Measurements from ENCODE around the gene NAPB.

DNA sequence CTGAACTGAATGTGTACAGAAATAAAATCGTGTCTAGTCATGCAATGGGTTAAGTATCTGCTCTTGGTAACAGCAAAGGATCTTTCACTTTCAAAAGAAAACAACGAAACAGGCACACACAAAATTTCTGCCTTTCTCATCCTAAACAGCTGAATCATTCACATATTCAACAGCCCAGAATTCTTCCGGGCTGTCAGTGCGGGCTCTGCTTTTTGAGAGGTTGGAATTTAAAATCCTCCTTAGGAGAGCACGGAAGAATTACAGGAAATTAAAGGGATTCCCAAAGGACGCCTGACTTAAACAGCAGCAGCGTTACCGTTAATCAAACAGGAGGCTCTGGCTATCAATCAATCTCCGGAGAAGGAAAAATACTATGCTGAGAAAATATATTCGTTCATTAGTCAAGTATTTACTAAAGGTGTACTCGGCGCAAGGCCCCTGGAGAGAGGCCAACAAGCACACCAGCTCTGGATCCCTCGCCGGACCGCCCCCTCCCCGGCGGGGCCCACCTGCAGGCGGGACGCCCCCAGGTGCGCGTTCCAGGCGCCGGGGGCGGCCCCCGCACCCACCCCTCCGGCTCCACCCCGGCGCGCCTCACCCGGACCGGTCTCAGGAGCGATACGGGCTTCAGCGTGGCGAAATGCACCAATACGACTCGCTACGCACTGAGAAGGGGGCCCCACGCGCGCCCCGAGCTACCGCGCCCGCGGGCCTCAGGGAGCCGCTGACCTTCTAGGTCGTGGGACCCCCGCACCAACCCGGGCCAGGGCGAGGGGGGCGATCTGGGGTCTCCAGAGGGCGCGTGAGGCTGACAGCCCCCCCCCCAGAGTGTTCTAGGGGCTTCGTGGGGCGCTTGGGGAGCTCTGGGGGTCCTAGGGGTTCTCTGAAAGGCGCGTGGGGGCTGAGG lies 1.0 kb downstream of the NAPB start:
- no peak for TF ChIP-seq CTCF (IDR thresholded peaks at IDR 0.05)
- no peak for TF ChIP-seq POLR2A (IDR thresholded peaks at IDR 0.05)
